Colonic mucosa (tissue), 4 donors: ENCODE data around the gene SERTAD1. TPM values are rescaled to one million over a fixed set of nuclear protein-coding genes. Genes with fewer than 3 reads are reported as not detected.
"Not testable (repeated sequence)": the region's sequence is repeated elsewhere in the genome, so short reads cannot be mapped to it uniquely, and the experiment has no call there.

Source experiments
- DNase-seq: peaks from one replicate; pipeline ENCODE4 v3.0.0-alpha.2; 2020
- H3K27ac ChIP-seq: fragments of 200-600 bp; one replicate; pipeline ENCODE4 v1.8.0; 2021
- H3K27me3 ChIP-seq: fragments of 200-600 bp; one replicate; pipeline ENCODE4 v1.8.0; 2021
- H3K36me3 ChIP-seq: fragments of 200-600 bp; one replicate; pipeline ENCODE4 v1.8.0; 2021
- H3K4me1 ChIP-seq: fragments of 200-600 bp; one replicate; pipeline ENCODE4 v1.8.0; 2021; ENCODE audit warnings: mild to moderate bottlenecking
- H3K4me3 ChIP-seq: fragments of 200-600 bp; one replicate; pipeline ENCODE4 v1.8.0; 2021
- H3K9ac ChIP-seq, 2 donors: one replicate each; pipeline ENCODE4 v1.7.0; 2013; ENCODE audit warnings: control low read depth in 2 of 2, low read depth in 2 of 2, low read length in 2 of 2
- H3K9me3 ChIP-seq: fragments of 200-600 bp; one replicate; pipeline ENCODE4 v1.8.0; 2021
- intact Hi-C: fragments of 100-400 bp; cut with DNase I; formaldehyde crosslinking; loops from one replicate; pipeline ENCODE4 v1.14.1; 2022
- total RNA-seq, 2 donors: library from RNA; stranded (reverse); fragmentation: NEBNext Ultra II Directional in 1 of 2; extraction: Animal tissue kit (Norgen Biotek cat#: 25700) in 1 of 2; gene quantifications; one replicate each; pipeline ENCODE4 v1.2.1, GENCODE V29; 2021
- TF ChIP-seq, protein P1 (sequence below): fragments of 200-600 bp; IDR thresholded peaks from one replicate; pipeline ENCODE4 v1.8.0; 2022; ENCODE audit warnings: antibody characterized with exemption, mild to moderate bottlenecking
- donor health status: healthy.
- donor health status: DM: no; HTN: no; CAD: no.
- donor health status: DM: no; HTN: no; CAD: no.

The SERTAD1 gene
- total RNA-seq, 2 donors from 2014 or later: 8.7 to 16.0 TPM

DNA sequence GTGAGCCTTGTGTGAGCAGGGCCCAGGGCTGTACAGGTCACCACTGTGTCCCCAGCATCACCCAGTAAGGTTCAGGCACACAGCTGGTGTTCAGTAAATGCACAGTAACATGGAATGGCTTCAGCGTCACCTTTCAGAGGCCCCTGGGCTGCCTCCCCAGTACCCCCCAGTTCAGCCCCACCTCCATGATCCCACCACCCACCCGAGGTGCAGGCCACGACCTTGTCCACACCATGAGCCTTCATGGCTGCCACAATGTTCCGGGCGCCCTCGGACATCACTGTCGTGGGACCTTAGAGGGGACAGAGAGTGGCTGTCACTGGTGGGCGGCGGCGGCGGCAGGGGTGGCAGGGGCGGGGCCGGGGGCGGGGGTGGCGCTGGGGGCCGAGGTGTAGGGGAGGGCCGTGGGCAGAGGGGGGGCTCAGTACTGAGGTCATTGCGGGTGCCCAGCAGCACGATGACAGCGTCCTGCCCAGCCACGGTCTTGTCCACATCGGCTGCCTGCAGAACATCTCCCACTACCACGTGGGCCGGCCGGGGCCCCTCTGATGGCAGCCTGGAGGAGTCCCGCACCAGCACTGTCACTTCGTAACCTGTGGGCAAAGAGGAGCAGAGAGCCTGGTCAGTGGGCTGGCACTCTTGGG lies 32.3 kb upstream of the SERTAD1 start:
- Histone ChIP-seq H3K36me3 (no peaks in the 10 kb centered on the region), H3K9ac (no peak overlapping the region), H3K27ac (no peak overlapping the region), H3K4me1 (peaks cover 3% of the 10 kb centered on the region), H3K4me3 (no peak overlapping the region), H3K9me3 (no peaks in the 10 kb centered on the region), H3K27me3 (no peaks in the 10 kb centered on the region)
- TF ChIP-seq, protein P1, sequence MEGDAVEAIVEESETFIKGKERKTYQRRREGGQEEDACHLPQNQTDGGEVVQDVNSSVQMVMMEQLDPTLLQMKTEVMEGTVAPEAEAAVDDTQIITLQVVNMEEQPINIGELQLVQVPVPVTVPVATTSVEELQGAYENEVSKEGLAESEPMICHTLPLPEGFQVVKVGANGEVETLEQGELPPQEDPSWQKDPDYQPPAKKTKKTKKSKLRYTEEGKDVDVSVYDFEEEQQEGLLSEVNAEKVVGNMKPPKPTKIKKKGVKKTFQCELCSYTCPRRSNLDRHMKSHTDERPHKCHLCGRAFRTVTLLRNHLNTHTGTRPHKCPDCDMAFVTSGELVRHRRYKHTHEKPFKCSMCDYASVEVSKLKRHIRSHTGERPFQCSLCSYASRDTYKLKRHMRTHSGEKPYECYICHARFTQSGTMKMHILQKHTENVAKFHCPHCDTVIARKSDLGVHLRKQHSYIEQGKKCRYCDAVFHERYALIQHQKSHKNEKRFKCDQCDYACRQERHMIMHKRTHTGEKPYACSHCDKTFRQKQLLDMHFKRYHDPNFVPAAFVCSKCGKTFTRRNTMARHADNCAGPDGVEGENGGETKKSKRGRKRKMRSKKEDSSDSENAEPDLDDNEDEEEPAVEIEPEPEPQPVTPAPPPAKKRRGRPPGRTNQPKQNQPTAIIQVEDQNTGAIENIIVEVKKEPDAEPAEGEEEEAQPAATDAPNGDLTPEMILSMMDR: no peak
- intact Hi-C loops: no loop called here
- DNase-seq: no peak

DNA sequence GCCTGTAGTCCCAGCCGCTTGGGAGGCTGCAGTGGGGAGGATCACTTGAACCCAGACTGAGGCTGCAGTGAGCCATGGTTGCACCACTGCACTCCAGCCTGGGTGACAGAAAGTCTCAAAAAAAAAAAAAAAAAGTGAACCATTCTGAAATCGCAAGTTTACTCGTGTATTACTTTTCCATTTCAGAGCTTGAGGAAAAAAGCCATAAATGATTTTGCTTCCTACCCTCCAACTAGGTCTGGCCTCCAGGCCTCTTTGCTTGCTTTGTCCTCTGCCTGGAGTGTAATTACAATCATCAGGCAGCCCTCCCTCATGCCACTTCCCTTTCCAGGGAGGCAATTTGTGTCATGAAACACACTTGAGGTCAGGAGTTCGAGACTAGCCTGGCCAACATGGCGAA lies 31.3 kb upstream of the SERTAD1 start:
- Histone ChIP-seq H3K4me1 (peaks cover 1% of the 10 kb centered on the region), H3K9me3 (no peaks in the 10 kb centered on the region), H3K36me3 (no peaks in the 10 kb centered on the region), H3K9ac (no peak overlapping the region), H3K27me3 (no peaks in the 10 kb centered on the region), H3K27ac (no peak overlapping the region), H3K4me3 (no peak overlapping the region)
- TF ChIP-seq, protein P1: no peak
- DNase-seq: no peak
- intact Hi-C loops: no loop called here

DNA sequence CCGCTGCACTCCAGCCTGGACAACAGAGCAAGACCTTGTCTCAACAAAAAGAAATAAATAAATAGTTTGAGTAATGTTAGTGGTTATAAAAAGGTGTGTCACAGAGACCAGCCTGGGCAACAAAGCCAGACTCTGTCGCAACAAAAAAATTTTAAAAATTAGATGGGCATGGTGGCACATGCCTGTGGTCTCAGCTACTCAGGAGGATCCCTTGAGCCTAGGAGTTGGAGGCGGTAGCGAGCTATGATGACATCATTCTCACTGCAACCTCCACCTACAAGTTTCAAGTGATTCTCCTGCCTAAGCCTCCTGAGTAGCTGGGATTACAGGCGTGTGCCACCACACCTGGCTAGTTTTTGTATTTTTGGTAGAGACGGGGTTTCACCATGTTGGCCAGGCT lies 28.2 kb upstream of the SERTAD1 start:
- H3K36me3 ChIP-seq, H3K27me3 ChIP-seq, H3K4me3 ChIP-seq, intact Hi-C loops, H3K9me3 ChIP-seq, H3K9ac ChIP-seq, H3K4me1 ChIP-seq, DNase-seq, H3K27ac ChIP-seq: not testable (repeated sequence)

DNA sequence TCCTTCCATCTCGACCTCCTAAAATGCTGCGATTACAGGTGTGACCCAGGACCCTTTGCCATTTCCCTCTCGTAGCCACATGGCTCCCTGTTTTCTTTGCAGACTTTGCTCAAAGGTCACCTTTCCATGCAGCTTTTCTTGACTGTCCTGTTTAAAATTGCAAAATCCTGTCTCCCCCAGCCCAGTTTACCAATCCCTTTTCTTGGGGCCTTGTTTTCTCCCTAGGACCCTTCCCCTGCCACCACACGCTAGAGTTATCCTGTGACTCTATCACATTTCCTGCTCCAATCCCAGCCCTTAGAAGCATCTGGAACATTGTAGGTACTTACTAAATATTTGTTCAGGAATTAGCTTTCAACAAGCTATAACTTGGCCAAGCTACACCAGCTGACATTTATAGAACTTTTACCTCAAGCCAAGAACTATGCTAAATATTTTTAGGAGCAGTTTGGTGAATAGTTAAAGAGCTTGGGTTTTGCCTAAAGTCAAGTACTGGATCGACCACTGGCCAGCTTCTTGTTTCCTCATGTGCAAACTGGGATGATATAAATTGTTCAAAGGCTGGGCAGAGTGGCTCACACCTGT lies 27.5 kb upstream of the SERTAD1 start:
- no peak for DNase-seq
- intact Hi-C loops: no loop called here
- Histone ChIP-seq H3K36me3 (no peaks in the 10 kb centered on the region), H3K27ac (no peak overlapping the region), H3K4me1 (no peaks in the 10 kb centered on the region), H3K9me3 (no peaks in the 10 kb centered on the region), H3K27me3 (no peaks in the 10 kb centered on the region), H3K9ac (no peak overlapping the region), H3K4me3 (no peak overlapping the region)
- TF ChIP-seq, protein P1: no peak

DNA sequence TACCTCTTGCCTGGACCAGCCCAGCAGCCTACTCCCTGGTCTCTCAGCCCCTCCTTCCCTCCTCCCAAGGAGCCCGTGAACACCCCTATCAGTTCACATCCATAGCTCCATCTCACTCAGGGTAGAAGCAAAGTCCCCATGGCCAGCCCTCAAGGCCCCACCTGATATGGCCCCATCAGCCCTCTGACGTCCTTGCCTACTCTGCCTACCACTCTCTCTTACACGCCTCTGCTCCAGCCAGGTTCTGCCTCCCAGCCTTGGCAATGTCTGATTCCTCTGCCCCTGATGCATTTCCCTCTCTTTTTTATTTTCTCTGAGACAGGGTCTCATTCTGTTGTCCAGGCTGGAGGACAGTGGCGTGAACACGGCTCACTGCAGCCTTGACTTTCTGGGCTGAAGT lies 26.2 kb upstream of the SERTAD1 start:
- no peaks in the 10 kb centered on the region for H3K9me3 ChIP-seq
- no peak overlapping the region for H3K27ac ChIP-seq
- intact Hi-C loops: no loop called here
- no peak overlapping the region for H3K4me3 ChIP-seq
- no peaks in the 10 kb centered on the region for H3K4me1 ChIP-seq
- TF ChIP-seq, protein P1: no peak
- H3K27me3 ChIP-seq: no peaks in the 10 kb centered on the region
- H3K36me3 ChIP-seq: no peaks in the 10 kb centered on the region
- DNase-seq: no peak
- H3K9ac ChIP-seq: no peak overlapping the region

DNA sequence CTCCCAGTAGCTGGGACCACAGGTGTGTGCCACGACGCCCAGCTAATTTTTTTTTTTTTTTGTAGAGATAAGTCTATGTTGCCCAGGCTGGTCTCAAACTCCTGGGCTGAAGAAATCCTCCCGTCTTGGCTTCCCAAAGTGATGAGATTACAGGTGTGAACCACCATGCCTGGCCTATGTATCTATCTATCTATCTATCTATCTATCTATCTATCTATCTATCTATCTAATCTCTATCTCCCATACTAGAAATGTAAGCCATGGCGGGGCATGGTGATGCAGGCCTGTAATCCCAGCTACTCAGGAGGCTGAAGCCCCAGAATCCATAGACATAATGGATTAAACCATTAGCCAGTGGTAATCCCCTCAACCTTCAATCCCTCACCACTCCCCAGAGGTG lies 24.9 kb upstream of the SERTAD1 start:
- intact Hi-C loops: no loop called here
- Histone ChIP-seq H3K27me3 (no peaks in the 10 kb centered on the region), H3K4me3 (no peak overlapping the region), H3K36me3 (no peaks in the 10 kb centered on the region), H3K4me1 (no peaks in the 10 kb centered on the region), H3K27ac (no peak overlapping the region), H3K9me3 (no peaks in the 10 kb centered on the region), H3K9ac (no peak overlapping the region)
- DNase-seq: no peak
- TF ChIP-seq, protein P1: no peak
